Immature natural killer cell (primary cell): ENCODE data around the gene SHISA6. TPM values are rescaled to one million over a fixed set of nuclear protein-coding genes. Genes with fewer than 3 reads are reported as not detected.

Experiments
- DNase-seq, 3 donors: peaks; one replicate each; pipeline ENCODE4 v3.0.0; 2022; ENCODE audit warnings: mixed read lengths in 1 of 3
- H3K27ac Mint-ChIP-seq, 6 donors: one replicate each; pipeline ENCODE4 v1.8.0; 2020; ENCODE audit warnings: mixed read lengths in 6 of 6, mild to moderate bottlenecking in 5 of 6, inconsistent platforms in 4 of 6, moderate library complexity in 3 of 6
- H3K27me3 Mint-ChIP-seq, 3 donors: one replicate each; pipeline ENCODE4 v1.8.0; 2020 to 2021; ENCODE audit warnings: low read depth in 3 of 3, mild to moderate bottlenecking in 3 of 3, mixed read lengths in 3 of 3, moderate library complexity in 3 of 3, inconsistent platforms in 1 of 3
- H3K36me3 Mint-ChIP-seq, 3 donors: one replicate each; pipeline ENCODE4 v1.8.0; 2020; ENCODE audit warnings: mixed read lengths in 3 of 3, inconsistent platforms in 2 of 3, mild to moderate bottlenecking in 2 of 3
- H3K4me1 Mint-ChIP-seq, 2 donors: one replicate each; pipeline ENCODE4 v1.8.0; 2020; ENCODE audit warnings: inconsistent platforms in 2 of 2, mild to moderate bottlenecking in 2 of 2, mixed read lengths in 2 of 2, moderate library complexity in 1 of 2
- H3K4me3 Mint-ChIP-seq, 5 donors: one replicate each; pipeline ENCODE4 v1.8.0; 2020; ENCODE audit warnings: mild to moderate bottlenecking in 5 of 5, mixed read lengths in 5 of 5, inconsistent platforms in 3 of 5, moderate library complexity in 3 of 5
- H3K9me3 Mint-ChIP-seq, 6 donors: one replicate each; pipeline ENCODE4 v1.8.0; 2020; ENCODE audit warnings: mild to moderate bottlenecking in 6 of 6, mixed read lengths in 6 of 6, inconsistent platforms in 4 of 6, moderate library complexity in 3 of 6
- polyA plus RNA-seq, 3 donors: library from polyadenylated mRNA; unstranded; fragments of 300-500 nt; fragmentation: Illumina TruSeq; gene quantifications; one replicate each; pipeline ENCODE4 v1.2.3, GENCODE V29; 2021

The SHISA6 gene
- polyA plus RNA-seq, 3 donors from 2014 or later, result not detected

DNA sequence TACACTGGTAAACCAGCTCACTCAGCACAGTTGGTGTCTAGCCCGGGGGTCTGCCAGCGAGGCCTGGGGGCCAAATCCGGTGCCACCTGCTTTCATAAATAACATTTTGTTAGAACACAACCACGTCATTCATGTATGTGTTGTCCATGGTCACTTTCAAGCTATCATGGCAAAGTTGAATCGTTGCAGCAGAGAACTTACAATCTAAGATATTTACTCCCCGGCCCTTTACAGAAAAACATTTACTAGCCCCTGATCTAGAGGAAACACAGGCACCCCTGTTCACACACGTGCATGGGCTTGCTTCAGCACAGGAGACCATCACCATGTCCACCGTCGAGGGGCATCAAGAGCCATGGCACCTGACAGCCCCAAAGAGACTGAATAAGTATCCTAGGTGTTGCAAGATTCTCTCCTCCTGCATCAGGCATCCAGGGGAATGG is 245.9 kb downstream of the SHISA6 start:
- DNase-seq, result no peak
- H3K4me1 Mint-ChIP-seq, result no peaks in the 10 kb centered on the region

DNA sequence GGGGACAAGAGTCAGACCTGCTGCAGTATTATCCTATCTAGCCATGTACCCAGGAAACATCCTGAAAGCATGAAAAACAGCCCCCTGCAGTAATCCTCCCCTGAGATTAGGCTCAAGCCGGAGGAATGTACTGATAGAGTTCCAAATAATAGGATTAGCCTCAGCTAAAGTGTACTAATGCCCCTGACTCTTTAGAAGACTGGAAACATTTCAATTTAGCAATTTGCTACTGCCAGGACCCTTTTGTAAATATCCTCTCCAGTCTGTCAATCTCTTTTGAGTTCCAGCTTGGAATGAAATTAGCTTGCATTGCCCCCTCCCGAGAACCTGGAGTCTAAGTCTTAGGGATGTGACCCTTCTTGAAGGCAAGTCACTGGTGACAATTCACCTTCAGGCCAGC is 246.5 kb downstream of the SHISA6 start:
- peaks cover 4 to 26% (median 12%) of the 10 kb centered on the region in 6 donors for H3K9me3 Mint-ChIP-seq
- peaks cover 0 to 2% (median 0%) of the 10 kb centered on the region in 3 donors for H3K27me3 Mint-ChIP-seq
- no peak for DNase-seq
- no peaks in the 10 kb centered on the region for H3K4me1 Mint-ChIP-seq
- H3K36me3 Mint-ChIP-seq, result no peaks in the 10 kb centered on the region
- H3K27ac Mint-ChIP-seq, result no peak overlapping the region
- H3K4me3 Mint-ChIP-seq, result no peak overlapping the region

More for the DNA sequence above, 245.9 kb downstream of the SHISA6 start:
- Mint-ChIP-seq H3K27me3 (peaks cover 0 to 2% (median 0%) of the 10 kb centered on the region in 3 donors), H3K27ac (no peak overlapping the region), H3K9me3 (peaks cover 4 to 29% (median 12%) of the 10 kb centered on the region in 6 donors), H3K36me3 (no peaks in the 10 kb centered on the region), H3K4me3 (no peak overlapping the region)

DNA sequence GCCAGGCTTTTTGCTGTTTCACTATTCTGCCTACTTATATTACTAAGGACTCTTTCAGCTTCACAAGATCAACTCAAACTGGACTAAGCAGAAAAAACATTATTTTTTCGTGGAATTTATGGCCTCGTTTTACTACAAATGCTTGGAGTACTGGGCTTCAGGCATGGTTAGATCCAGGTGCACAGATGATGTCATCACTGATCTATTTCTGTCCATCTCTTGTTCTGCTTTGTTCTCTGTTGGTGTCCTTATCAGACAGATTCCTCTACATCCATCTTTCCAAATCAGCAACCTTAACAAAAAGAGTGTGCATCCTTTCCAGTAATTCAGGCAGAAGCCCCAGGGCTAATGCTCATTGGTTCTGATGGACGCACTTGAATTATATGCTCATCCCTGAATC is 247.4 kb downstream of the SHISA6 start:
- DNase-seq, result no peak
- Mint-ChIP-seq H3K9me3 (peaks cover 5 to 26% (median 12%) of the 10 kb centered on the region in 6 donors), H3K27me3 (no peaks in the 10 kb centered on the region)

DNA sequence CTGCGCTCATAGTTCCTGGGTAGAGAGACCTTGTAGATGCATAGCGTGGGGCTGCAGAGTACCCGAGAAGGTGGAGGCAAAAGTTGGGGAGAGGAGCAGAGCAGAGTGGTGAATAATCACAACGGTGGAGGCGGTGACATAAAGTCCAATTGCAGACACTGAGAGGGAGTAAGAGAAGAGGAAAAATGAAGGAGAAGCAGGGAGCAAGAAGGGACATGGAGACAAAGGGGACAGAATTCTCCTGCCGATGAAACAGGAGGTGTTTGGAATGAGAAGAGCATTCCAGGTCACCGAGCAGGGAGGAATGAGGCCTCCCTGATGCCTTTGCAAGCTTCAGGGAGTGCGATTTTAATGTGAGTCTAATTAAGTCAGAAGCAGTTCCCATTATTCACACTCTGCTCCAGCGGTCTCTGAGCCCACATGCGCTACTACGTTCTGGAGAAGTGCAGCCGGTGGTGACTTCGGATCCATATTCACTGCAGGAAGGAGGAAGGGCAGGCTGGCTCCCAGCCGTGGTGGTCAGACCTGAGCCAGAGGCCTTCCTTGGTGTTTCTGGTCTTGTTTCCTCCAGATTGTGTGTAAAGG is 249.2 kb downstream of the SHISA6 start:
- H3K27ac Mint-ChIP-seq, result no peak overlapping the region
- no peaks in the 10 kb centered on the region for H3K4me1 Mint-ChIP-seq
- peaks cover 5 to 37% (median 13%) of the 10 kb centered on the region in 6 donors for H3K9me3 Mint-ChIP-seq
- H3K4me3 Mint-ChIP-seq, result no peak overlapping the region
- DNase-seq, result no peak
- no peaks in the 10 kb centered on the region for H3K36me3 Mint-ChIP-seq
- no peaks in the 10 kb centered on the region for H3K27me3 Mint-ChIP-seq

More for the DNA sequence above, 247.4 kb downstream of the SHISA6 start:
- no peaks in the 10 kb centered on the region for H3K4me1 Mint-ChIP-seq
- H3K27ac Mint-ChIP-seq, result no peak overlapping the region
- H3K36me3 Mint-ChIP-seq, result no peaks in the 10 kb centered on the region
- no peak overlapping the region for H3K4me3 Mint-ChIP-seq

DNA sequence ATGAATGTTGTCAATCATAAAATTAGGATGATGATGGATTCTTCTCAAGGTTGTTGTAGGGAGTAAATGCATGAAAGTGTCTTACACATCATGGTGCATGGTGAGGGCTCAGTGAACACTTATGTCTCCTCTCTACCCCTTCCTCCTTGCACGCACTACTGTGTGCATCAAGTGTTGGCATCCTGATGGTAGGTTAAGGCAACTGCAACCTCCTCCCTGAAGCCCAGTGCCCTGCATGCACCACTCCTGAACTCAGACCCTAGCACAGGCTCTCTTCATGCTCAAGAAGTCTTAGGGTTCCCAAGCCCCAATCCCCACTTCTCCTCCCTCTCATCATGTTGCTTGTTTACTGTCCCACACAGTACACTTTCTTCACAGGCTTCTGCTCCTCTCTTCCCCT is 251.5 kb downstream of the SHISA6 start:
- Mint-ChIP-seq H3K4me3 (no peak overlapping the region), H3K27me3 (no peaks in the 10 kb centered on the region)

DNA sequence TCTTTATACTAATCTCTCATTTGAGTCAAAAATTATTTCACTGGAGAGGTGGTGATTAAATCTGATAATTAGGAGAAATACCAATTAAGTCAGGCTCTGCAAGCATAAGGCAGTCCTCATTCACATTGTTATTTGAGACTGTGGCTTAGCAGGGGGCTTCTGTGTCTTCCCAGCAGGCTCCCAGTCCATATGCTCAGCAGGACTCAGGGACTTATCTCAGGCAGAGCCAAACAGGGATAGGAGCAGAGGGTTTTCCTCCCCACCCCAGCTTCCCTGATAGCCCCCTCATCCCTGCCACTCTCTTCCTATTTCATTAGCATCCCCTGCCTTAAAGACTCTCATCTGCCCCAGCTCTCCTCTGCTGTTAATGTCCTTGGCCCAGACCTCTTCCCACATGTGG is 252.9 kb downstream of the SHISA6 start:
- H3K4me1 Mint-ChIP-seq, result no peaks in the 10 kb centered on the region
- H3K9me3 Mint-ChIP-seq, result peaks cover 7 to 42% (median 16%) of the 10 kb centered on the region in 6 donors
- no peaks in the 10 kb centered on the region for H3K27me3 Mint-ChIP-seq
- no peaks in the 10 kb centered on the region for H3K36me3 Mint-ChIP-seq
- no peak overlapping the region for H3K4me3 Mint-ChIP-seq
- no peak overlapping the region for H3K27ac Mint-ChIP-seq
- DNase-seq, result no peak

More for the DNA sequence above, 251.5 kb downstream of the SHISA6 start:
- no peak for DNase-seq
- Mint-ChIP-seq H3K36me3 (no peaks in the 10 kb centered on the region), H3K27ac (no peak overlapping the region), H3K4me1 (no peaks in the 10 kb centered on the region), H3K9me3 (peaks cover 5 to 42% (median 15%) of the 10 kb centered on the region in 6 donors)

DNA sequence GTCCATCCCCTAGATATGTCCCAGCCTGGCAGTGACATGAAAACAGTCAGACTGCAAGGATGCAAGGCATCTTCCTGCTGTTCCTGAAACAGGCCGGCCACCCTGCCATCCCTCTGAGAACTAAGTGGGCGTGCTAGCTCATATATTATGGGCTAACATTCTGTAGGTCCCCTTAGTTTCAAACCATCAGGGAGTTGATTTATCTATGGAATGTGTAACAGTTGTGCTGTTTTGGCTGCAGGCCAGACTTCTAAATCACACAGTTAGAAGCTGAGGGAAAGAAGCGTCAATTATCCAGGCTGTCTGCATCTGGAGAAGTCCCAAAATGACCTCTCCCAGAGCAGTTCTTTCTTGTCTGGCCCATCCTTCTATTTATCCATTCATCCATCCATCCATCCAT is 254.6 kb downstream of the SHISA6 start:
- H3K4me3 Mint-ChIP-seq, result no peak overlapping the region
- H3K36me3 Mint-ChIP-seq, result no peaks in the 10 kb centered on the region
- no peak overlapping the region for H3K27ac Mint-ChIP-seq
- H3K27me3 Mint-ChIP-seq, result peaks cover 0 to 2% (median 0%) of the 10 kb centered on the region in 3 donors
- H3K4me1 Mint-ChIP-seq, result no peaks in the 10 kb centered on the region
- peaks cover 5 to 25% (median 8%) of the 10 kb centered on the region in 6 donors for H3K9me3 Mint-ChIP-seq
- no peak for DNase-seq

DNA sequence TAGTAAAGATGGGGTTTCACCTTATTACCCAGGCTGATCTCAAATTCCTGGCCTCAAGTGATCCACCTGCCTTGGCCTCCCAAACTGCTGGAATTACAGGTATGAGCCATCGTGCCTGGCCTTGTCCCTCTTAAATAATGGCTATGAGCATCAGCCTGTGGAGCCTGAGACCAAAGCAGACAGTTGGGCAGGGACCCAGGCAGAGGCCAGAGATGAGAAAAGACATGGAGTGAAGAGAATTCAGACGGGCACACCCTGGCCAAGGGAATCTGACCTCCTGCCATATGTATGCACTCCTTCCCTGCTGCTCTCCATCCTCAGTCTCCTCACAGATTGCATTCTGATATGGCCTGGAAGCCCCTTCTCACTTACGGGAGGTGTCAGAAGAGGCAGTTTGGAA is 258.9 kb downstream of the SHISA6 start:
- Mint-ChIP-seq H3K36me3 (no peaks in the 10 kb centered on the region), H3K27me3 (peaks cover 0 to 2% (median 0%) of the 10 kb centered on the region in 3 donors), H3K9me3 (peaks cover 9 to 23% (median 12%) of the 10 kb centered on the region in 6 donors), H3K4me1 (no peaks in the 10 kb centered on the region), H3K27ac (no peak overlapping the region), H3K4me3 (no peak overlapping the region)
- DNase-seq, result no peak

DNA sequence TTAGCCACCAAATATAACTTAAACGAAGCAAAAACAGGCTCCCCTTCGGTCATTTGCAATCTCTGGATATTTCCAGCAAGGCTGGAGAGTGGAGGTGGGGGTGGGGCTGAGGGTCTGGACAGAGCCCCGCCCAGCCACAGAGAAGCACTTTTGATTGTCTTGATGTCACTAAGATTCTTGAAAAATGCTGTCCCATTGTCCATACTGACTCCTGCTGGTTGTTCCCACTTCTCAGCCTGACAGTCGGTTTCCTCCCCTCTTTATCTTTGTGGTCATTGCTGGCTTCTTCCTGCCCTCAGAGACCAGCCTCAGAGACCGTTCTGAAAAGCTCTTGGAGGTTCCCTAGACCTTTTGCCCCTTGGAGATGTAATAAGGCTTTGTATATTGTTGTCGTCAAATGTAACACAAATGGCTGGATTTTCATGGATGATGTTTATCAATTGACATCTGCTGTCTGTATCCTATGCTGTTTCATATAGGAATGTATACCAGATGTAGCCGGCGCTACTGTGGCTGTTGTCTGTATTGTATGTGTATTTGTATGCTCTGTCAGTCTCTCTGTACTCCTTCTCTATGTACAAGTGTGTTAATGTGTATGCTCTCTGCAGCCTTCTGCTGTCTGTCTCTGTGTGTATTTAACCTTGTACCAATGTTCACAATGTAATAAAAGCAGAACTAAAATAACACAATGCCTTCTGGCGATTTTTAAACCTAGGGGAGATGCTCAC is 262.5 kb downstream of the SHISA6 start:
- Mint-ChIP-seq H3K27ac (no peak overlapping the region), H3K36me3 (no peaks in the 10 kb centered on the region)

DNA sequence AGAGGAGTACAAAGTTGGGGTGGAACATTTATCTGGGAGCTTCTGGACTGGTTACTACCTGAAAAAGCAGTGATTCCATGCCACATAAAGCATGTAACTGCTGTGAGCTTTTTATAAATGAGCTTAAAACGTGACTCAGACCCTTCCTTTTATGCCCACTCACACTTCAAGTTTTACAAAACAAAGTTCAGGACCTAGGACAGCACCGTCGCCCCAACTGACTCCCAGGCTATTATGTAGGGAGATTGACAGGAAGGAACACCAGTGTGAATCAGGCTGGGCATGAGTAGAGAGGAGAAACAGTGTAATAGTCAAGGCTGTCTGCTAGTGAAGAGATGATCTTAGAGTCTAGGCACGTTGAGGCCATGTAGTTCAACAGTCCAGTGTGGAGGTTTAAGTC is 265.6 kb downstream of the SHISA6 start:
- Mint-ChIP-seq H3K4me1 (no peaks in the 10 kb centered on the region), H3K27ac (no peak overlapping the region), H3K27me3 (peaks cover 0 to 2% (median 0%) of the 10 kb centered on the region in 3 donors), H3K4me3 (no peak overlapping the region), H3K36me3 (no peaks in the 10 kb centered on the region), H3K9me3 (peaks cover 0 to 13% (median 6%) of the 10 kb centered on the region in 6 donors)
- no peak for DNase-seq

More for the DNA sequence above, 262.5 kb downstream of the SHISA6 start:
- H3K9me3 Mint-ChIP-seq, result peaks cover 4 to 17% (median 10%) of the 10 kb centered on the region in 6 donors
- DNase-seq, result no peak
- H3K27me3 Mint-ChIP-seq, result peaks cover 0 to 4% (median 0%) of the 10 kb centered on the region in 3 donors
- H3K4me1 Mint-ChIP-seq, result no peaks in the 10 kb centered on the region
- no peak overlapping the region for H3K4me3 Mint-ChIP-seq

DNA sequence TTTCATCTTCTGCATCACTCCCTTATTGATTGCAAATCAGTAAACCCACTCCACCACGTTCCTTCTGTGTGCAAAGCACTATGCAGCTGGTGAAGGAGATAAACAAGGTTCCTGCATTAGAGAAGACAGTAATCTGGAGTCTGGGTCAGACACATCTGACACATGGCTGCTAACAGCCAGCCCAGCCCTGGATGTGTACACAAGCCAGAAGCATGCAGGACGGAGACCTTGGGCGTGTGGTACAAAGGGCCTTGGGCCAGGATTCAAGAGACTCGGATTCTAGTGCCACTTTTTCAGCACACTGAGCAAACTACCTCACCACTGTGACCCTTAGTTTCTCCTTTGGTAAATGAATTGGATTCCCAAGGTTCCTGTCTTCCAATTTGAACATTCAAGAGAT is 270.7 kb downstream of the SHISA6 start:
- Mint-ChIP-seq H3K27ac (no peak overlapping the region), H3K4me1 (no peaks in the 10 kb centered on the region), H3K9me3 (peaks cover 0 to 8% (median 0%) of the 10 kb centered on the region in 6 donors), H3K27me3 (no peaks in the 10 kb centered on the region), H3K36me3 (no peaks in the 10 kb centered on the region), H3K4me3 (no peak overlapping the region)
- DNase-seq, result no peak

DNA sequence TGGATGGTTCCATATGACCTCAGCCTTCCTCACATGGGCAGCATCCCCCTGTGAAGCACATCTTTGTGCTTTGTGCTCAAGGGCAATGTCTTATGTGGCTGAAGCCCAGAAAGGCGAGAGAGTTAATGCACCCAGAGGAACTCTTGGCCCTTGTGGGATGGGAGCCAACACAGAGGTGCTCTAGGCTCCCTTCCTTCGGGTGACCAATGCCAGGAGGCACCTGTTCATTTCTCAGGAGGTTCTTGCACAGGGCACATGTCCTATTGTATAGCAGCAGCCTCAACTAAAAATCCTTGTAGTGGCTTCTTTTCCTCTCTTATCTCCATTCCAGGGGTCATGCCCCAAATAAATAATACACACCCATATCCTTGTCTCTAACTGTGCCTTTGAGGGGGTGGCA is 273.6 kb downstream of the SHISA6 start:
- H3K9me3 Mint-ChIP-seq, result peaks cover 0 to 8% (median 1%) of the 10 kb centered on the region in 6 donors
- no peaks in the 10 kb centered on the region for H3K36me3 Mint-ChIP-seq
- no peaks in the 10 kb centered on the region for H3K27me3 Mint-ChIP-seq
- DNase-seq, result no peak
- H3K4me1 Mint-ChIP-seq, result no peaks in the 10 kb centered on the region
- no peak overlapping the region for H3K27ac Mint-ChIP-seq
- H3K4me3 Mint-ChIP-seq, result no peak overlapping the region

DNA sequence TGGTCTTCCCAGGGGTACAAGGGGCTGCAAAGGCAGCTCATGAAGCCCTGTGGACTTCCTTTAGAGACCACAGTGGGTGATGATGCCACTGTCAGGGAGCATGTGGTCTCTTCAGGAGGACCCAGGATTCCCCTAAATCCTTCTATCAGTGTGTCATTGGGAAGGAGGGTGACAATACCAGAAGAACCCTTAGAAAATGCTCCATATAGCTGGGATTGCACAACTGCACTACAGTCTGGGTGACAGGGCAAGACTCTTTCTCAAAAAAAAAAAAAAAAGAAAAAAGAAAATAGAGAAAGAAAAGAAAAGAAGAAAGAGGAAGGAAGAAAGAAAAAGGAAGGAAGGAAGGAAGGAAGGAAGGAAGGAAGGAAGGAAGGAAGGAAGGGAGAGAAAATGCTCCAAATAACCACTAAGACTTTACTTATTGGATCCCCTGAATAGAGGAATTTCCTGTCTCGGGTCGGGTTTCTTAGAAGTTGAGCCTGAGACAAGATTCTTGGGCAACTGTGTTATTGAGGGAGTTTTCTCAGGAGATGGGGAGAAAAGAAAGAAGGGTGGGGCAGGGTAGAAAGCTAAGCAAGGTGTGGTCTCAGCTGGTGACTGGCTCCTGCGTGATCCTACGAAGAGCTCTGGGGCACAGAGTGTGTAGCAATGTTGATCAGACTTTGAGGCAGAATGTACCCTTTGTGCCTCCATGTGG is 274.1 kb downstream of the SHISA6 start:
- peaks cover 0 to 8% (median 1%) of the 10 kb centered on the region in 6 donors for H3K9me3 Mint-ChIP-seq
- no peak overlapping the region for H3K27ac Mint-ChIP-seq
- H3K27me3 Mint-ChIP-seq, result no peaks in the 10 kb centered on the region
- no peaks in the 10 kb centered on the region for H3K4me1 Mint-ChIP-seq
- no peak for DNase-seq
- no peaks in the 10 kb centered on the region for H3K36me3 Mint-ChIP-seq
- no peak overlapping the region for H3K4me3 Mint-ChIP-seq

DNA sequence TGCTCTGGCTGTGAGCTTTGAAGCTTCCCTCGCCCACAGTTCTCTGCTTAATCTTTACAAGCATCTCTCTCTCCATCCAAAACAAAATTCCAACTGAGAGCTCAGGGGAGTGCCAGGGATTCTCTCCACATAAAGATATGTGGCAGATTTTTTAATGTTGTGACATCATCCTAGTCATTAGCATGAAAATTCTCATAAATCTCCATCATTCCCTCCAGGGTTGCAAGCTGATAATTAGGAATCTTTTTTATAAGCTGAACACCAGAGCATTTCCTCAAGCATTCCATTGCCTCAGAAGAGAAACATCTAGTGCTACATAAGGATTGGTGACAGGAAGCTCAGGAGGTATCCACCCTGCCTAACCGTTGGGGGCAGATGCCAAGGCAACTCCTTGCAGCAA is 274.9 kb downstream of the SHISA6 start:
- H3K36me3 Mint-ChIP-seq, result no peaks in the 10 kb centered on the region
- no peak for DNase-seq
- H3K9me3 Mint-ChIP-seq, result peaks cover 0 to 8% (median 1%) of the 10 kb centered on the region in 6 donors
- no peaks in the 10 kb centered on the region for H3K27me3 Mint-ChIP-seq
- H3K4me3 Mint-ChIP-seq, result no peak overlapping the region
- H3K4me1 Mint-ChIP-seq, result no peaks in the 10 kb centered on the region
- no peak overlapping the region for H3K27ac Mint-ChIP-seq
